Ectodermal cell (in vitro differentiated cells): ENCODE results near the gene MAGEB3.

Experiments used
- H3K27ac ChIP-seq: 2 replicates; pipeline ENCODE4 v1.7.0; 2013; ENCODE audit warnings: mild to moderate bottlenecking, low read depth, low read length; ENCODE audit not compliant: insufficient read depth, poor library complexity, severe bottlenecking
- H3K27me3 ChIP-seq: 2 replicates; pipeline ENCODE4 v1.7.0; 2013; ENCODE audit warnings: mild to moderate bottlenecking, low read length; ENCODE audit not compliant: insufficient read depth, control insufficient read depth, poor library complexity, severe bottlenecking
- H3K36me3 ChIP-seq: one replicate; pipeline ENCODE4 v1.7.0; 2013; ENCODE audit warnings: low read length; ENCODE audit not compliant: control insufficient read depth, insufficient read depth
- H3K4me1 ChIP-seq: one replicate; pipeline ENCODE4 v1.7.0; 2013; ENCODE audit warnings: low read length; ENCODE audit not compliant: control insufficient read depth, insufficient read depth
- H3K4me3 ChIP-seq: 2 replicates; pipeline ENCODE4 v1.7.0; 2013; ENCODE audit warnings: low read depth, low read length, control low read depth; ENCODE audit not compliant: insufficient read depth
- H3K9me3 ChIP-seq: 2 replicates; pipeline ENCODE4 v1.7.0; 2013; ENCODE audit warnings: mild to moderate bottlenecking, low read length, moderate library complexity; ENCODE audit not compliant: control insufficient read depth
- WGBS, 2 experiments: methylation state at CpG; one replicate each; pipeline ENCODE4 v1.1.7; 2013; ENCODE audit warnings: missing lambda C conversion rate in 2 of 2; 5-methylcytosine and 5-hydroxymethylcytosine counted together

MAGEB3 gene

DNA sequence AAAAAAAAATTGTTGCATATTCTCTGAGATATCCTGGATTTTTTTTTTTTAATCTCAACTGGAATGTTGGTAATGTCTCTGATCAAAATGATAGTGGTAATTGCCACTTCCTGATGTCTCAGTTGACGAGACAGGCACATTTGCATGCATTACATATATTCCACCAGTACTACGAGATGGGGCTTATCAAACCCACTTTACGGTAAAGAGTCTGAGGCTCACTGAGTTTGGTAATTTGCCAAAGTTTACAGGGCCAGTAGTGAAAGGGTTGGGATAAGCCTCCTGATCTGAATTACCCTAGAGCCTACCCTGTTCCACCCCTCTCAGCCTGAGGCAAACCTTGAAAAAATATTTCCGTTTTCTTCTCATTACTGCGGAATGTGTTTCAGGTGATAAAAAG is 9.8 kb upstream of the MAGEB3 start:
- 88% methylated on average over 3 of the region's 5 CpGs; no CpG with 5 or more reads in 1 of the 2 experiments for WGBS, 2 experiments
- H3K4me1 ChIP-seq, result no peaks in the 10 kb centered on the region

DNA sequence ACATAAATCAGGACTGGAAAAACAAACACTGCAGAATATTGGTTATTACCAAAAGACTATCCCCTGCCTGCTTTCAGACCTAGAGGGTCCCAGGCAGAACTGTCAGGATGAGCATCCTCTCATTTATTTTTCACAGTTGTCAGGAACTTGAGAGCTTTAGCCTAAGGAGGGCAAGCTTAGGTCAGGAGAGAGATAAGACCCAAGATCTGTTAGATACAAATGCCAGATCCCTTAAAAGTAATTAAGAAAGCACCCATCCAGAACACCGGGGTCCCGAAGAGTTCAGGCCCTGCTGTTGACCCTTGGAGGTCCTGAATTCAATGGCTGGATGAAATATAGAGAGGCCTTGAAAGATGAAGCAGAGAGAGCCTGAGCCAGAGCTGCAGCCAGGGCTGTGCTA is 5.9 kb upstream of the MAGEB3 start:
- WGBS, 2 experiments, result 90 to 97% methylated on average over 2 of the region's 2 CpGs

More for the DNA sequence above, 9.8 kb upstream of the MAGEB3 start:
- Histone ChIP-seq H3K36me3 (no peaks in the 10 kb centered on the region), H3K27me3 (no peaks in the 10 kb centered on the region), H3K4me3 (no peak overlapping the region), H3K27ac (no peak overlapping the region), H3K9me3 (no peaks in the 10 kb centered on the region)

DNA sequence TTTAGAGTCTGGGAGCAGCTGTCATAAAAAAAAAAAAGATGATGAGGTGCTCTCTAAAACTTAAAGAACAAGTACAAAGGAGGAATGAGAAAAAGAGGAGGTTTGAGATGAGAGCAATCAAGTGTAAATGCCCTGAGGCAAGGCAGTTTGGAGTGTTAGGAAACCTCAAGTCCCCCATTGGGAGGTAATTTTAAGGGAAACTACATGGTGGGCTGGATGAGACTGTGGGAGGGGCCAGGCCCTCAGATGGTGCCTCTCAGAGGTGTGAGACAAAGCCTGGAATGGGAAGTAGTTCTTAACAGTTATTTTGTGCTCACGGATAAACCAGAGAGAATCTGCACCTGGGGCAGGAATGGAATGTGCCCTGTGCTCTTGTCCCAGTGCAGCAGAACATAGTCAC is 1.9 kb upstream of the MAGEB3 start:
- Histone ChIP-seq H3K27me3 (no peaks in the 10 kb centered on the region), H3K4me3 (no peak overlapping the region), H3K4me1 (no peaks in the 10 kb centered on the region), H3K9me3 (no peaks in the 10 kb centered on the region), H3K27ac (no peak overlapping the region), H3K36me3 (no peaks in the 10 kb centered on the region)
- 12 to 14% methylated on average over 1 of the region's 1 CpG for WGBS, 2 experiments

More for the DNA sequence above, 5.9 kb upstream of the MAGEB3 start:
- H3K27ac ChIP-seq, result no peak overlapping the region
- no peak overlapping the region for H3K4me3 ChIP-seq
- H3K36me3 ChIP-seq, result no peaks in the 10 kb centered on the region
- no peaks in the 10 kb centered on the region for H3K27me3 ChIP-seq
- H3K4me1 ChIP-seq, result no peaks in the 10 kb centered on the region
- H3K9me3 ChIP-seq, result no peaks in the 10 kb centered on the region

DNA sequence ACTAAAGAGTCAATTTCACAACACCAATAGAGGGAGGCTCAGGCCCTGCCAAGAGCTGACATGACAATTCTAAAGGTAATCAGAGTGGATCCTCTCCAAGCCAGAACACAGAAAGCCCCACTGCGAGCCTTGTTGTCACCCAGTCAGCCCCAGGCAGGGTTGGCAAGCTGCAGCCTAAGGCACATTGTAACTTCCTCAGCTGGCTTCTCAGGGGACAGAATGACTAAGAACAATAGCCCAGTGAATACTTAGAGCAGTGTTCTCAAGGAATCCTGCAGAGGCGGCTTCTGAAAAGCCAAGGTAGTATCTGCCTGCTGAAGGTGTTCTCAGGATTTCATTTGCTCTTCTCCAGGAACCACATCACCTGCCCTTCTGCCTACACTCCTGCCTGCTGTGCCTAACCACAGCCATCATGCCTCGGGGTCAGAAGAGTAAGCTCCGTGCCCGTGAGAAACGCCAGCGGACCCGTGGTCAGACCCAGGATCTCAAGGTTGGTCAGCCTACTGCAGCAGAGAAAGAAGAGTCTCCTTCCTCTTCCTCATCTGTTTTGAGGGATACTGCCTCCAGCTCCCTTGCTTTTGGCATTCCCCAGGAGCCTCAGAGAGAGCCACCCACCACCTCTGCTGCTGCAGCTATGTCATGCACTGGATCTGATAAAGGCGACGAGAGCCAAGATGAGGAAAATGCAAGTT is 11.4 kb downstream of the MAGEB3 start, which contains the start of gene MAGEB4:
TSS of gene MAGEB4 (plus strand) at position 277 of the 692 bp plus-strand sequence. CDS start at position 413, 136 bp downstream.
- H3K27ac ChIP-seq, result no peak within 1 kb of the TSS
- H3K36me3 ChIP-seq, result no peaks in the 10 kb centered on the region
- H3K9me3 ChIP-seq, result no peaks in the 10 kb centered on the region
- H3K4me3 ChIP-seq, result no peak within 1 kb of the TSS
- no peaks in the 10 kb centered on the region for H3K27me3 ChIP-seq
- WGBS, 2 experiments, result 86 to 88% methylated on average over 10 of the region's 10 CpGs
- H3K4me1 ChIP-seq, result no peaks in the 10 kb centered on the region

DNA sequence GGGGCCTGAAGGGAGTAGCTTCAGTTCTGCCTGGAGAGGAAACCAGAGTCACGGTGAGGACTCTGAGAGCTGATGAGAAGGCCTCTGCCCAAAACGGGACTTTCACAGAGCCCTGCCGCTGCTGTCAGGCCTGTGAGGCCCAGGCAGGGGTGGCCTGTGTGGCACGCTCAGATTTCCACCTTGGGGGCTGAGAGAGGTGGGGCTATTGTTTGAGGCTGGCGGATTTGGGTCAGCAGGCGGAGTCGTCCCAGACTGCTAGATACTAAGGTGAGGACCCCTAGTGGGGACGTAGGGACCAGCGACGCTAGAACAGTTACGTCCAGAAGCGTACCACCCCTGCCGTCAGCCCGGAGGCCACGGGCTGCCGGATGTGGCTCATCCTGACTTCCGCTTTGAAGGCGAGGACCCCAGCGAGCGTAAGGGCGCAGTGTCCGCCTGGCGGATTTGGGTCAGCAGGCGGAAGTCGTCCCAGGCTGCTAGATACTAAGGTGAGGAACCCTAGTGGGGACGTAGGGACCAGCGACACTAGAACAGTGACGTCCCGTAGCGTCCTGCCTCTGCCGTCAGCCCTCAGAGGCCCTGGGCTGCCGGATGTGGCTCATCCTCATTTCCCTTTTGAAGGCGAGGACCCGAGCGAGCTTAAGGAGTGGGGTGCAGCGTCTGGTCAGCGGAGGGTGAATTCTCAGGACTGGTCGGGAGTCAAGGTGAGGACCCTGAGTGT is 16.5 kb downstream of the MAGEB3 start, which contains the start of gene MAGEB1:
TSS of gene MAGEB1 (plus strand) at position 378 of the 721 bp plus-strand sequence. CDS start 3,348 bp downstream, outside the sequence.
- Histone ChIP-seq H3K27ac (no peak within 1 kb of the TSS), H3K4me3 (no peak within 1 kb of the TSS), H3K27me3 (no peaks in the 10 kb centered on the region), H3K4me1 (no peaks in the 10 kb centered on the region), H3K36me3 (no peaks in the 10 kb centered on the region), H3K9me3 (no peaks in the 10 kb centered on the region)
- WGBS, 2 experiments, result 91 to 92% methylated on average over 38 of the region's 38 CpGs

DNA sequence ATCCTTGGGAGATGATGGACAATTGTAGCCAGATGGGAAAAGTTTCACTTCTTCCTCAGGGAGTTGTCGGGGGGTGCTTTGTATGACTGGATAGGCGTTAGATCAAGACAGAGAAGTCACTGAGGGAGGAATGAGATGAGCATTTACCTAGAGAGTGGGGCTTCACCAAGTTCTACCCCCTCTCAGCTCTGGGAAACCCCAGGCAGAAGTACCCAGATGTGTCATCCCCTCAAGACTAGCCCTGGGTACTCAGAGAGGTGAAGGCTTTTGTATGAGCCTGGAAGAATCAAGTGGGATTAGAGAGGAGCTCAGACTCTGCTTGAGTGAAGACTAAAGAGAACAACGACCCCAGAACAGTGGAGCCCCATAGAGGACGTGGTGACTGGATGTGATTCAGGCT is 18.4 kb downstream of the MAGEB3 start:
- no peaks in the 10 kb centered on the region for H3K9me3 ChIP-seq
- H3K27me3 ChIP-seq, result no peaks in the 10 kb centered on the region
- H3K4me3 ChIP-seq, result no peak overlapping the region
- H3K27ac ChIP-seq, result no peak overlapping the region
- H3K36me3 ChIP-seq, result no peaks in the 10 kb centered on the region
- 92 to 94% methylated on average over 2 to 4 of the region's 4 CpGs for WGBS, 2 experiments
- no peaks in the 10 kb centered on the region for H3K4me1 ChIP-seq

DNA sequence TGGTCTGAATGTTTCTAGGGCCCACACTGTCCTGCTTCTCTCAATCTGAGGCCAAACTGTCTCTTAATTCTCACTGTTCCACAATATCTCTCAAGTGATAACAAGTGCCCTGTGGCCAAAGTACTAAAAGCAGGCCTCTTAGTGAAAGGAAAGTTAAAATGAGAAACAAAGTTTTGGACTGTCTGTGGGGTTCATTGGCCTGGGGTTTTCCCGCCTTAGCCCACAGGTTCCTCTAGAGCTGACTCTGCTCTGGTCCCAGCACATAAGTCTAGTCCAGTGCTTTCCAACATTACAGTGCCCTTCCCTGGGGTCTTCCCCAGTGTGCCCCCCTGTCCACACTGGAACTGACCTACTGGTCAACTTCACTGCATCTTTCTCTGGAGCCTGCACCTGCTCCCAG is 22.8 kb downstream of the MAGEB3 start:
- no peak overlapping the region for H3K27ac ChIP-seq
- no peak overlapping the region for H3K4me3 ChIP-seq
- no peaks in the 10 kb centered on the region for H3K4me1 ChIP-seq
- WGBS, 2 experiments, result 90 to 93% methylated on average over 1 of the region's 1 CpG
- H3K27me3 ChIP-seq, result no peaks in the 10 kb centered on the region
- no peaks in the 10 kb centered on the region for H3K36me3 ChIP-seq
- H3K9me3 ChIP-seq, result no peaks in the 10 kb centered on the region

DNA sequence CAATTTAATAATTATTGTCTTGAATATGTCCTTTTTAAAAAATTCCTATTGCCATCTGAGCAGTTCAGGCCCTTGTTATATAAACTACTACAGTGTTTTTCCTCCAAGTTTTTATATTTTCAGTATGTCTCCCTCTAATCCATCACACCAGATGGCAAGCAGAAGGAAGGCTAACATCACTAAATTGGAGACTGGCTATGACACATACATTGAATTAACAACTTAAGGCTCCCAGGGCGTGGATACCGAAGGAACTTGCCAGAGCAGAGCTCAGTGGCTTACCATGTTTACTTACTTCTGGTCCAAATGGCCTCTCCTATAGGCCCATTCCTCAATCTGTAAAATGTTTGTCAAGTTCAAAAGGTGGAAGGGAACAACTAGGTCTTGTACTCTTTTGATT is 29.5 kb downstream of the MAGEB3 start:
- Histone ChIP-seq H3K27me3 (no peaks in the 10 kb centered on the region), H3K9me3 (no peaks in the 10 kb centered on the region), H3K27ac (no peak overlapping the region), H3K36me3 (no peaks in the 10 kb centered on the region), H3K4me3 (no peak overlapping the region), H3K4me1 (no peaks in the 10 kb centered on the region)
- WGBS, 2 experiments, result 98 to 100% methylated on average over 2 of the region's 2 CpGs

DNA sequence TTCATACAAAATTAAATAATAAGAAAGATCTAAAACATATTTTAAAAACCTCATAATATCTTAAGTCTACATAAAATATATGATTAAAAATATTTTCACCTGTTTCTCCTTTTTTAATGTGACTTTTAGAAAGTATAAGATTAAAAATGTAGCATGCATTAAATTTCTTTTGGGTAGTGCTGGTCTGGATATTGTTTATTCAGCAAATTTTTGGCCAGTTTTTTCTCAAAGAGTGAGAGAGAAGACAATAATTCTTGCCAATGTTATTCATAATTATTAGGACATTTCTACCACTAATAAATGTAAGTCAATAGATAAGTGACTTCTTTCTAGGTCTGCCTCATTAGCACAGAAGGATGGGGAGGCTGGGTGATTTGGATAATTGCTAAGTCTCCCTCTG is 30.6 kb downstream of the MAGEB3 start:
- Histone ChIP-seq H3K27me3 (no peaks in the 10 kb centered on the region), H3K27ac (no peak overlapping the region), H3K4me3 (no peak overlapping the region), H3K4me1 (no peaks in the 10 kb centered on the region), H3K36me3 (no peaks in the 10 kb centered on the region), H3K9me3 (no peaks in the 10 kb centered on the region)

DNA sequence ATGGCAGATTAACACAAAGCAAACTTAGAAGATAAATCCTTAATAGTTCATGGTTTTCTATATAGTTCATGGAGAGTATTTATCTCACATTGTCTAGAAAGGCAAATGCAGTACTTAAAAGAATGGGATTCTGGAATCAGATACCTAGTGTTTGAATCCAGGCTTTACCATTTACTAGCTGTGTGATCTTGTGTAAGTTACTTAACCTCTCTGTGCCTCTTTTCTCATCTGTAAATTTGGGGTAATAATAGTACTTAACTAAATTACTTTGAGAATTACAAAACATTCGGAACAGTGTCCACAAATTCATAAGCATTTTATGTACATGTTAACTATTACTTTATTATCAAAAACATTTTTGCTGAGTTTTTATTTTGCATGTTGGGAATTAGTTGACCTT is 32.3 kb downstream of the MAGEB3 start:
- no peaks in the 10 kb centered on the region for H3K4me1 ChIP-seq
- no peak overlapping the region for H3K27ac ChIP-seq
- H3K4me3 ChIP-seq, result no peak overlapping the region
- H3K9me3 ChIP-seq, result no peaks in the 10 kb centered on the region
- H3K27me3 ChIP-seq, result no peaks in the 10 kb centered on the region
- no CpG with 5 or more reads among the region's 1 CpG for WGBS, 2 experiments
- no peaks in the 10 kb centered on the region for H3K36me3 ChIP-seq
